ENCODE data around the gene SH3RF2.

The SH3RF2 gene

GRCh38 chr5:146001544-146002190 is 65.3 kb downstream of the SH3RF2 start:
- H3K36me3 ChIP-seq = no peaks in the 10 kb centered on the region
- no peak for TF ChIP-seq CTCF (IDR thresholded peaks at IDR 0.05)
- H3K27ac ChIP-seq = no peak overlapping the region
- no peak overlapping the region for H3K4me3 ChIP-seq (ENCODE audit: low read depth in 1 of 2, low read length in 1 of 2)
- no peaks in the 10 kb centered on the region for H3K9me3 ChIP-seq
- H3K27me3 ChIP-seq = no peaks in the 10 kb centered on the region
- H3K4me1 ChIP-seq (ENCODE audit: control insufficient read depth in 1 of 2, insufficient read depth in 1 of 2, low read depth in 1 of 2, low read length in 1 of 2) = peaks cover 6 to 8% of the 10 kb centered on the region in 2 experiments

- Histone ChIP-seq H3K9me3 (no peaks in the 10 kb centered on the region), H3K27me3 (no peaks in the 10 kb centered on the region)
- no peak for TF ChIP-seq CTCF (IDR thresholded peaks at IDR 0.05)
These were observed 66.1 kb downstream of the SH3RF2 start for GRCh38 chr5:146002491-146002890.

GRCh38 chr5:146003852-146004251 is 67.5 kb downstream of the SH3RF2 start:
- Histone ChIP-seq H3K36me3 (no peaks in the 10 kb centered on the region), H3K4me3 (ENCODE audit: low read depth in 1 of 2, low read length in 1 of 2) (no peak overlapping the region), H3K27ac (no peak overlapping the region), H3K27me3 (no peaks in the 10 kb centered on the region), H3K4me1 (ENCODE audit: control insufficient read depth in 1 of 2, insufficient read depth in 1 of 2, low read depth in 1 of 2, low read length in 1 of 2) (peaks cover 6 to 13% of the 10 kb centered on the region in 2 experiments), H3K9me3 (no peaks in the 10 kb centered on the region)
- no peak for TF ChIP-seq CTCF (IDR thresholded peaks at IDR 0.05)

More at GRCh38 chr5:146002491-146002890, 66.1 kb downstream of the SH3RF2 start:
- Histone ChIP-seq H3K4me1 (ENCODE audit: control insufficient read depth in 1 of 2, insufficient read depth in 1 of 2, low read depth in 1 of 2, low read length in 1 of 2) (peaks cover 6 to 13% of the 10 kb centered on the region in 2 experiments), H3K27ac (no peak overlapping the region), H3K4me3 (ENCODE audit: low read depth in 1 of 2, low read length in 1 of 2) (no peak overlapping the region), H3K36me3 (no peaks in the 10 kb centered on the region)

- no peaks in the 10 kb centered on the region for H3K27me3 ChIP-seq
- H3K4me3 ChIP-seq (ENCODE audit: low read depth in 1 of 2, low read length in 1 of 2) = no peak overlapping the region
- H3K36me3 ChIP-seq = no peaks in the 10 kb centered on the region
- H3K4me1 ChIP-seq (ENCODE audit: control insufficient read depth in 1 of 2, insufficient read depth in 1 of 2, low read depth in 1 of 2, low read length in 1 of 2) = peaks cover 6 to 13% of the 10 kb centered on the region in 2 experiments
- no peak overlapping the region for H3K27ac ChIP-seq
- no peak for TF ChIP-seq CTCF (IDR thresholded peaks at IDR 0.05)
- H3K9me3 ChIP-seq = no peaks in the 10 kb centered on the region
These were observed 68.9 kb downstream of the SH3RF2 start for GRCh38 chr5:146005264-146005663.

GRCh38 chr5:146005723-146006122 is 69.3 kb downstream of the SH3RF2 start:
- H3K9me3 ChIP-seq = no peaks in the 10 kb centered on the region
- TF ChIP-seq CTCF (IDR thresholded peaks at IDR 0.05) = no peak
- H3K27ac ChIP-seq = no peak overlapping the region
- H3K27me3 ChIP-seq = no peaks in the 10 kb centered on the region
- H3K4me3 ChIP-seq (ENCODE audit: low read depth in 1 of 2, low read length in 1 of 2) = no peak overlapping the region
- peaks cover 6 to 13% of the 10 kb centered on the region in 2 experiments for H3K4me1 ChIP-seq (ENCODE audit: control insufficient read depth in 1 of 2, insufficient read depth in 1 of 2, low read depth in 1 of 2, low read length in 1 of 2)
- H3K36me3 ChIP-seq = no peaks in the 10 kb centered on the region
